GM12878 (cell line): ENCODE results near the gene GMCL1. TPM values are rescaled to one million over a fixed set of nuclear protein-coding genes. Genes with fewer than 3 reads are reported as not detected.
A peak's percentile ranks its signal among the peaks of the same experiment; 100 is the strongest.

Source experiments
- ATAC-seq: fragments of 200-7000 bp; cut with Tn5 transposase; 3 replicates; pipeline ENCODE4 v1.9.1; 2020; ENCODE audit warnings: mild to moderate bottlenecking, moderate library complexity
- BruUV-seq: library from RNA; stranded (reverse); fragments of 400-500 nt; replicated peaks from 2 replicates; lab custom pipeline; 2021; lab: Mats Ljungman, UMichigan
- CTCF ChIA-PET: fragments of 300-600 bp; sonication (Branson Sonifier 250); formaldehyde crosslinking; extraction: SDS; loops from one replicate; lab custom pipeline; 2021; ENCODE audit warnings: inconsistent platforms; lab: Yijun Ruan, JAX
- POLR2A ChIA-PET: fragments of 350-600 bp; formaldehyde crosslinking; extraction: SDS; loops from one replicate; lab custom pipeline; 2021; ENCODE audit warnings: inconsistent platforms; lab: Charles Lee
- RAD21 ChIA-PET: fragments of 300-600 bp; sonication (Branson Sonifier 250); formaldehyde crosslinking; loops from one replicate; lab custom pipeline; 2023; ENCODE audit warnings: antibody characterized with exemption; ENCODE audit not compliant: unreplicated experiment; lab: Charles Lee
- SMC1A ChIA-PET: fragments of 300-600 bp; sonication (Branson Sonifier 250); formaldehyde crosslinking; loops from one replicate; lab custom pipeline; 2023; ENCODE audit not compliant: unreplicated experiment, uncharacterized antibody; lab: Charles Lee
- DNase-seq: peaks from one replicate; pipeline ENCODE4 v3.0.0-alpha.2; 2011; ENCODE audit warnings: low read depth, low spot score
- FAIRE-seq: peaks from 3 replicates; lab custom pipeline; 2011; peaks lifted over from hg19 to GRCh38; lab: Jason Lieb, UNC
- H2AFZ ChIP-seq: 2 replicates; pipeline ENCODE4 v1.6.0; 2011; ENCODE audit warnings: low read depth, low read length, control low read depth; ENCODE audit not compliant: control insufficient read depth
- H3K27ac ChIP-seq: 2 replicates; pipeline ENCODE4 v1.5.1; 2011; ENCODE audit warnings: control low read depth; ENCODE audit not compliant: control insufficient read depth, insufficient read depth
- H3K27me3 ChIP-seq, 2 experiments: replicated peaks in 1 of 2; 2 replicates each; pipeline versions ENCODE4 v1.6.0 to v1.6.1; 2011; ENCODE audit warnings: low read length in 1 of 2; ENCODE audit not compliant: control insufficient read depth in 2 of 2, insufficient read depth in 2 of 2
- H3K36me3 ChIP-seq, 2 experiments: 2 replicates each; pipeline ENCODE4 v1.5.1; 2011; ENCODE audit warnings: low read length in 1 of 2; ENCODE audit not compliant: control insufficient read depth in 2 of 2, insufficient read depth in 2 of 2
- H3K4me1 ChIP-seq: 2 replicates; pipeline ENCODE4 v1.6.1; 2011; ENCODE audit warnings: mild to moderate bottlenecking, low read length, moderate library complexity, mixed read lengths; ENCODE audit not compliant: control insufficient read depth, insufficient read depth
- H3K4me2 ChIP-seq: 2 replicates; pipeline ENCODE4 v1.6.0; 2011; ENCODE audit warnings: control low read depth; ENCODE audit not compliant: control insufficient read depth, insufficient read depth
- H3K4me3 ChIP-seq: fragments of 200-600 bp; sonication (generic); 2 replicates; pipeline ENCODE4 v1.5.1; 2016
- H3K79me2 ChIP-seq: 2 replicates; pipeline ENCODE4 v1.6.0; 2011; ENCODE audit warnings: low read length; ENCODE audit not compliant: control insufficient read depth, insufficient read depth
- H3K9ac ChIP-seq: 2 replicates; pipeline ENCODE4 v1.8.0; 2011; ENCODE audit warnings: low read length, control low read depth, mixed read lengths; ENCODE audit not compliant: control insufficient read depth, insufficient read depth
- H3K9me3 ChIP-seq: replicated peaks from 3 replicates; pipeline ENCODE4 v1.5.1; 2011; ENCODE audit warnings: mild to moderate bottlenecking, low read length; ENCODE audit not compliant: control insufficient read depth, insufficient read depth
- H4K20me1 ChIP-seq: 2 replicates; pipeline ENCODE4 v1.6.0; 2011; ENCODE audit not compliant: control insufficient read depth, insufficient read depth
- ATF3 ChIP-seq: IDR thresholded peaks from 2 replicates; pipeline ENCODE4 v1.6.1; 2011; ENCODE audit warnings: low read depth, mild to moderate bottlenecking, low read length, moderate library complexity, borderline replicate concordance; ENCODE audit errors: extremely low read depth
- BACH1 ChIP-seq: fragments of 450-650 bp; IDR thresholded peaks from 2 replicates; pipeline ENCODE4 v1.6.1; 2017; ENCODE audit warnings: mild to moderate bottlenecking, borderline replicate concordance
- CBX3 ChIP-seq: fragments of 200-600 bp; sonication (generic); IDR thresholded peaks from 2 replicates; pipeline ENCODE4 v1.6.1; 2016; ENCODE audit warnings: low read depth, borderline replicate concordance
- DPF2 ChIP-seq: fragments of 450-650 bp; IDR thresholded peaks from 2 replicates; pipeline ENCODE4 v1.6.1; 2017; ENCODE audit warnings: mild to moderate bottlenecking
- E2F4 ChIP-seq: IDR thresholded peaks from 2 replicates; pipeline ENCODE4 v1.6.1; 2012; ENCODE audit warnings: low read depth, low read length, improper control_type of control experiment
- ELK1 ChIP-seq: IDR thresholded peaks from 2 replicates; pipeline ENCODE4 v1.6.1; 2012; ENCODE audit warnings: low read depth, low read length, improper control_type of control experiment
- LARP7 ChIP-seq: fragments of 450-650 bp; IDR thresholded peaks from 2 replicates; pipeline ENCODE4 v1.6.1; 2017; ENCODE audit warnings: mild to moderate bottlenecking
- SMAD1 ChIP-seq: fragments of 450-650 bp; IDR thresholded peaks from 2 replicates; pipeline ENCODE4 v1.6.1; 2018; ENCODE audit warnings: mild to moderate bottlenecking, low read depth; ENCODE audit not compliant: partially characterized antibody
- TARDBP ChIP-seq: IDR thresholded peaks from 2 replicates; pipeline ENCODE4 v1.6.1; 2016; ENCODE audit warnings: borderline replicate concordance
- TCF7 ChIP-seq: IDR thresholded peaks from 2 replicates; pipeline ENCODE4 v1.6.1; 2014; ENCODE audit warnings: antibody characterized with exemption, borderline replicate concordance
- YY1 ChIP-seq: IDR thresholded peaks from 2 replicates; pipeline ENCODE4 v1.6.1; 2011; ENCODE audit warnings: low read depth, mild to moderate bottlenecking, low read length
- ZNF217 ChIP-seq: fragments of 450-650 bp; IDR thresholded peaks from 2 replicates; pipeline ENCODE4 v1.6.1; 2017; ENCODE audit warnings: antibody characterized with exemption, mild to moderate bottlenecking
- ZSCAN29 ChIP-seq: fragments of 450-650 bp; IDR thresholded peaks from 2 replicates; pipeline ENCODE4 v1.6.1; 2017; ENCODE audit warnings: mild to moderate bottlenecking, moderate library complexity
- WGBS: methylation state at CpG from one replicate; pipeline ENCODE4 v1.1.6; 2016; ENCODE audit warnings: low lambda C conversion rate; ENCODE audit not compliant: insufficient replicate concordance, insufficient coverage; ENCODE audit errors: missing lambda C conversion rate; 5-methylcytosine and 5-hydroxymethylcytosine counted together
- in situ Hi-C: fragments of 300-500 bp; cut with MboI; formaldehyde crosslinking; loops from 9 replicates; pipeline ENCODE4 v1.14.3; 2018; ENCODE audit warnings: mixed read lengths
- intact Hi-C: fragments of 100-400 bp; cut with micrococcal nuclease; formaldehyde crosslinking; loops from one replicate; pipeline ENCODE4 v1.14.2; 2022; ENCODE audit not compliant: unreplicated experiment
- polyA plus RNA-seq, 11 experiments: library from polyadenylated mRNA; depleted of rRNA in 4 of 11; unstranded in 6 of 11; stranded (reverse) in 5 of 11; fragments of >200 nt; fragmentation: Nextera tagmentation in 4 of 11; fragmentation: Illumina TruSeq in 1 of 11; extraction: Ambion mirVana in 4 of 11; extraction: Trizol in 1 of 11; gene quantifications; 1 replicate in 1 of 11; 2 replicates in 10 of 11; pipeline versions ENCODE4 v1.2.1 to v1.2.3, GENCODE V29; 2011 to 2016; ENCODE audit warnings: inconsistent platforms in 2 of 11, missing spikeins in 2 of 11, low read depth in 1 of 11
- total RNA-seq, 4 experiments: library from RNA; depleted of rRNA in 3 of 4; stranded (reverse); fragments of >200 nt in 3 of 4; fragmentation: Illumina TruSeq in 1 of 4; extraction: Trizol in 1 of 4; gene quantifications; 2 replicates each; pipeline versions ENCODE4 v1.2.1 to v1.2.3, GENCODE V29; 2013 to 2021
- TF ChIP-seq, protein P1 (sequence below): fragments of 150-350 bp; IDR thresholded peaks from 2 replicates; pipeline ENCODE4 v1.6.1; 2014; ENCODE audit warnings: mild to moderate bottlenecking, low read depth, low read length
- TF ChIP-seq, protein P2 (sequence below): fragments of 450-650 bp; IDR thresholded peaks from 2 replicates; pipeline ENCODE4 v1.6.1; 2017; ENCODE audit warnings: antibody characterized with exemption, mild to moderate bottlenecking, moderate library complexity

The GMCL1 gene
- total and polyA plus RNA-seq, 10 of the 15 experiments (the other 5 are each of a cell fraction or from before 2014, with no cell fraction given): 3.7 to 21.4 (median 12.3) TPM

DNA sequence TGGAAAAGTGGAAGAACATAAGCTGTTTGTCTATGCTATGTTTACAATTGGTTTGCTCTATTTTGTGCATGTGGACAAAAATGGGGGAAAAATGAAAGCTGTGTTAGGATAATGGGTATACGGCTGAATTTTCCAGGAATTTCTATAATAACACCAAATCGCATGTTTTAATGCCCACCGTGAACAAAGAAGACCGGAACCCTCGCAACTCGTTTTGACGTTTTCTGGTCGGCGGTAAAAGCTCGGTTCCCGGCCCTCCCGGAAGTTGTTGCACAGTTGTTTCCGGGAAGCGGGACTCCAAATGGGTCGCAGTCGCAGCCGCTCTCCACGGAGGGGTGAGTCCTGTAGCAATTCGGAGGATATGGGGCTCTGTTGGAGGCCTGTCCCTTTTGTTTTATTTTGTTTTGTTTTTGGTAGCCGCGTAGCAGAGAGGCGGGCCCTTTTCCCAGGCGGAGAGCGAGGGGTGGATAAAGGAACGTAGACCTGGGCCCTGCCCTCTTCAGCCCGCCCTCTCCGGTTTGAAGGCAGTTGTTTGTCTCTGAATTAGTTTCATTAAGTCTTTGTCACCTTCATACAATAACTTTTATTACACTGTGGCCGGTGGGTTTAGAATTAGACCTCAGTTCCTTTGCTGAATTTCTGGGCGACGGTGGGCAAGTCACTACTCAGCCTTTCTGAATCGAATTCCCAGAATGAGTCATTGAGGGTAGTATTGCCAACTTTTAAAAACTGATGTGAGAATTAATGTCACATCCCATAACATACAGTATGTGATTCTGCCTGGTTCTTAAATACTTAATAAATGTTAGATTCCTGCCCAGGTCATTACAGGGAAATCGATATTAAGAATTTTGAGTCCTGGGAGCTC lies 64.5 kb downstream of the GMCL1 start, which contains the start of gene SNRNP27:
SNRNP27 (plus strand) TSS at position 273 of the 868 bp plus-strand sequence; CDS start at position 302, 29 bp downstream.
- ATAC-seq (peak; percentile 90), DNase-seq (peak; percentile 20), FAIRE-seq (peak; percentile 83)
- Histone ChIP-seq H3K36me3 (0 out of 4 replicates have a peak, but pooled peaks cover 0 to 7% of the 10 kb centered on the region in 2 experiments), H3K4me1 (0 out of 2 replicates have a peak, but pooled peaks cover 3% of the 10 kb centered on the region), H3K4me3 (peak within 1 kb of the TSS; percentile 89), H3K9me3 (no peaks in the 10 kb centered on the region), H2AFZ (peak within 1 kb of the TSS; percentile 100), H3K27ac (peak within 1 kb of the TSS; percentile 85), H3K27me3 (no peaks in the 10 kb centered on the region), H3K9ac (peak within 1 kb of the TSS; percentile 81), H4K20me1 (no peaks in the 10 kb centered on the region), H3K4me2 (peak within 1 kb of the TSS; percentile 87), H3K79me2 (peaks cover 22% of the 10 kb centered on the region)
- BruUV-seq: TSS peak; percentile 80
- WGBS: 2% methylated on average over 32 of the region's 32 CpGs
- CTCF ChIA-PET: interaction anchor here (0.7 to 4.9 kb wide), 14 partner anchors 13 to 333 kb away, joined by 3 to 34 read pairs (median 3); partner anchors contain the start of genes C2orf42 and MXD1
- RAD21 ChIA-PET: interaction anchor here (0.7 to 3.9 kb wide), 13 partner anchors 8 to 400 kb away, joined by 3 to 32 read pairs (median 3); partner anchors contain the start of genes C2orf42 and SNRPG
- intact Hi-C loops: no loop called here
- POLR2A ChIA-PET: interaction anchor here (0.6 to 2.5 kb wide), 6 partner anchors 9 to 344 kb away, joined by 3 to 10 read pairs (median 4); partner anchors contain the start of genes C2orf42 and MXD1
- SMC1A ChIA-PET: interaction anchor here (0.6 to 4.5 kb wide), 12 partner anchors 8 to 288 kb away, joined by 3 to 34 read pairs (median 3); partner anchors contain the start of gene MXD1
- in situ Hi-C loops: loop anchor here (10.0 kb wide), 1 partner anchor 169 kb away; no protein-coding TSS in a partner anchor
- TF ChIP-seq TARDBP (peak; percentile 75; the same call in 1 of the 2 replicates), ZSCAN29 (no peak), ATF3 (no peak), CBX3 (no peak), YY1 (peak; percentile 85), E2F4 (no peak), ELK1 (peak; percentile 30; the same call in 1 of the 2 replicates), LARP7 (peak; percentile 42; the same call in 1 of the 2 replicates), SMAD1 (no peak), ZNF217 (no peak), TCF7 (peak; percentile 62; the same call in 1 of the 2 replicates), BACH1 (no peak), DPF2 (no peak)
- TF ChIP-seq, protein P1, sequence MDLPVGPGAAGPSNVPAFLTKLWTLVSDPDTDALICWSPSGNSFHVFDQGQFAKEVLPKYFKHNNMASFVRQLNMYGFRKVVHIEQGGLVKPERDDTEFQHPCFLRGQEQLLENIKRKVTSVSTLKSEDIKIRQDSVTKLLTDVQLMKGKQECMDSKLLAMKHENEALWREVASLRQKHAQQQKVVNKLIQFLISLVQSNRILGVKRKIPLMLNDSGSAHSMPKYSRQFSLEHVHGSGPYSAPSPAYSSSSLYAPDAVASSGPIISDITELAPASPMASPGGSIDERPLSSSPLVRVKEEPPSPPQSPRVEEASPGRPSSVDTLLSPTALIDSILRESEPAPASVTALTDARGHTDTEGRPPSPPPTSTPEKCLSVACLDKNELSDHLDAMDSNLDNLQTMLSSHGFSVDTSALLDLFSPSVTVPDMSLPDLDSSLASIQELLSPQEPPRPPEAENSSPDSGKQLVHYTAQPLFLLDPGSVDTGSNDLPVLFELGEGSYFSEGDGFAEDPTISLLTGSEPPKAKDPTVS: no peak
- TF ChIP-seq, protein P2, sequence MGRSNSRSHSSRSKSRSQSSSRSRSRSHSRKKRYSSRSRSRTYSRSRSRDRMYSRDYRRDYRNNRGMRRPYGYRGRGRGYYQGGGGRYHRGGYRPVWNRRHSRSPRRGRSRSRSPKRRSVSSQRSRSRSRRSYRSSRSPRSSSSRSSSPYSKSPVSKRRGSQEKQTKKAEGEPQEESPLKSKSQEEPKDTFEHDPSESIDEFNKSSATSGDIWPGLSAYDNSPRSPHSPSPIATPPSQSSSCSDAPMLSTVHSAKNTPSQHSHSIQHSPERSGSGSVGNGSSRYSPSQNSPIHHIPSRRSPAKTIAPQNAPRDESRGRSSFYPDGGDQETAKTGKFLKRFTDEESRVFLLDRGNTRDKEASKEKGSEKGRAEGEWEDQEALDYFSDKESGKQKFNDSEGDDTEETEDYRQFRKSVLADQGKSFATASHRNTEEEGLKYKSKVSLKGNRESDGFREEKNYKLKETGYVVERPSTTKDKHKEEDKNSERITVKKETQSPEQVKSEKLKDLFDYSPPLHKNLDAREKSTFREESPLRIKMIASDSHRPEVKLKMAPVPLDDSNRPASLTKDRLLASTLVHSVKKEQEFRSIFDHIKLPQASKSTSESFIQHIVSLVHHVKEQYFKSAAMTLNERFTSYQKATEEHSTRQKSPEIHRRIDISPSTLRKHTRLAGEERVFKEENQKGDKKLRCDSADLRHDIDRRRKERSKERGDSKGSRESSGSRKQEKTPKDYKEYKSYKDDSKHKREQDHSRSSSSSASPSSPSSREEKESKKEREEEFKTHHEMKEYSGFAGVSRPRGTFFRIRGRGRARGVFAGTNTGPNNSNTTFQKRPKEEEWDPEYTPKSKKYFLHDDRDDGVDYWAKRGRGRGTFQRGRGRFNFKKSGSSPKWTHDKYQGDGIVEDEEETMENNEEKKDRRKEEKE: no peak
